CD4-positive, alpha-beta T cell treated with Interleukin-10 for 1 hour (primary cell): ENCODE data around the gene PFKFB2.

Experiments used
- DNase-seq: peaks from one replicate; pipeline ENCODE4 v3.0.0-alpha.2; 2020

PFKFB2 gene

DNA sequence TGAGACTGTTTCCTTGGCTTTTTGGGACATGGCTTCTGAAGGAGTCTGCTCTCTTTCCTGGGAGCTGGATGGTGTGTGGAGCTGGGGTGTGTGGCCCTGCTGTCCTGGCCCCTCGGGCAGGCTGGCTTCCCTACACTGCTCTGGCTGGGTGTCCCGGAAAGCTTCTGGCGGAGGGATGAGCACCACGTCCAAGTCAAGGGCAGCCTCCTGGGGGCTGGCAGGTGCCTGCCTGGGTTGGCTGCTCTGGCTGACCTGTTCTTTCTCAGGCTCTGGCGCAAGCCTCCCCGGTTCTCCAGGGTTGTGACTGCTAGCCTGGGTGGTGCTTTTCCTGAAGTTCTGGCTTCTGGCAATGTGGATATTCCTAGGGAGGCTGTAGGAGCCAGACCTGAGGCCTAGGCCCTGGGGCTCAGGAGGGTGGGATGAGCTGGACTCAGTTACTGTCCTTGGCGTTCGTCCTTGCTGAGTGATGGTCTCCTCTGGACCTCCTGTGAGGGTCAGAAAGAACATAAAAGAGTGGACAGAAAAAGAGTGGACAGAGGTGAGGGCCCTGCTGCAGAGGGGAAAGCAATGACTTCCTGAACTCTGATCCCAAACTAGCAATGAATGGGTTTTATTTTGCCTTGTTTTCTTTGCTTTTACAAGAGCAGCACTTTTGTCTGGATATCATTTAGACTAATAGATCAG, 29.9 kb upstream of the PFKFB2 start:
- no peak for DNase-seq

DNA sequence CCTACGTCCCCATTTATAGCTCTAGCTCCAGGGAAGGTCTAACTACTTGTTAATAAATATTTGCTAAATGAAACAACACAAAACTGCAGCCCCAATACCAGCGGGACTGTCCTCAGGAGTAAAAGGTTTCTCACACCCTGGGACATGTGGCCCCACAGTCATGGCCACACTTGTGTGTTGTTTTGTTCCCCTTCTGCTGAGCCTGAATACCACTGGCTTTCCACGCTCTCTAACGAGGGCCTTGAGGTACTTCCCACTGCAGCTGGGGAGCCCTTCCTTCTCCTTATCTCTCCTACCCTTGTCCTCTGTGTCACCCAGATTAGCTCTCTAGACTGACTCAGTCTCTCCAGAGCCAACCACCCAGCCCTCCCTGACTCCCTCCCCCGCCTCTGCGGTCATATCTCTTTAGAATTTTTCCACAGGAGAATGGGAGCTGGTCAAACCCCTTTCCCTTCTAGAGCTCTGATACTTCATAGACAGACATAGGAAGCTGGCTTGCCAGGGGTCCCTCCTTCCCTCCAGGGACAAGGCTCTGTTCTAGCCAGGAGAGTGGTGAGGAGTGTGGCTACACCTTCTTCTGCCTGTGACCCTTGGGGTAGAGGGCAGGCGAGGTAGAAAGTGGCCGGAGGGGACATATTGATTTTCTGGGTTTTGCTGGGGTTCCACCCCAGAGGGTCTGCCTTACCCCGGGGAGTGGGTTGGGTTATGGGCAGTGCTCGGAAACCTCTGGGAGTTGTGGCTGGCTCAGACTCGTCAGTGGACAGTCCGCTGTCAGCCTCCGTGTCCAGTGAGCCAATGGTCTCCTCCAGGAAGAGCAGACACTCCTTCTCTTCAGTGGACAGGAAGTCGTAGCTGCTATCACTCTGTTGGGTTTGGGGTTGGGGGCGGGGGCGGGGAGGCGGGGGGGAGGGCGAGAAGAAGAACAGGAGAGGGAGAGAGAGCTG, 28.6 kb upstream of the PFKFB2 start:
- DNase-seq: no peak

- no peak for DNase-seq
Measured at GRCh38 chr1:207025146-207025880, 27.8 kb upstream of the PFKFB2 start.

DNA sequence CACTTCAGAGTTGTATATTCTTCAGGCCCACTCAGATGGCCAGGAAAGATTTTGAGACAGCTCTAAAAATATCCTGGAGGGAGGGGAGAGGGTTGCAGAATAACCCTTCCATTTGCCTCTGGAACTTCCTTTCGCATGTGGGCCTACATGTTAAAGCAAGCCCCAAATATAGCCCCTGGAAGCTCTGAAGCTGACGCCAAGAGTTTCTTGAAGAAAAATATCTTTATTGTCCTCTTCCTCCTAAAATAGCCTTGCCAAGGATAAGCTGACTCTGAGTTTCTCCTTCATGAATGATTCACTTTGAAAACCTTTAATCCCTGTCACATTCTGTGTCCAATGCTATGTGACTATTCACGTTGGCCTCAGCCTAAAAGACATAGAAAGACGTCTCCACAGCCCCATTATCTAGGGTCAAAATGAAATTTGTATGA, 27.0 kb upstream of the PFKFB2 start:
- DNase-seq: no peak

DNA sequence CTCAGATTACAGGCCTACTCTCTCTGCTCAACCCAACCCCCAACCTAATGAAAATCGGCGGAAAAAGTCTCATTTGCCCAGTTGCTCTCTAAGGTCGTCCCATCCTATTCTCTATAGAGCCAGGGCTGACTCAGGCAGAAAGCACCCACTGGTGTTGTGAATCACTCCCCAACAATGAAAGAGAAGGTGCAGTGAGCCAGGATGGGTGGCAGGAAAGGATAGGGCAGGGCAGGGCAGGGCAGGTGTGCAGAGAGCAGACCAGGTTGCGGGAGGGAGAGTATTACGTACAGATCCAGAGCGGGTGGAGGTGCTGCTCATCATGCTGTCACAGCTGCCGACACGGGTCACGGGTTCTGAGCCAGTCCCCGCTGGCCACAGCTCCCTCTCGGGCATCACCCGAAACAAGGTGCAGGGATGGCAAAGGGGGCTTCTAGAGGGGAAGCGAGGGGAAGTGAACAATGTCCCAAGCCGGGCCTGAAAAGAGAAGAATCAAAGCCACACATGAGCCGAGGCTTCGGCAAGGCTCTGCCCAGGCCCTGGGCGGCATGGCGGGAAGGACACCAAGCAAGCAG, 25.8 kb upstream of the PFKFB2 start:
- DNase-seq: no peak

DNA sequence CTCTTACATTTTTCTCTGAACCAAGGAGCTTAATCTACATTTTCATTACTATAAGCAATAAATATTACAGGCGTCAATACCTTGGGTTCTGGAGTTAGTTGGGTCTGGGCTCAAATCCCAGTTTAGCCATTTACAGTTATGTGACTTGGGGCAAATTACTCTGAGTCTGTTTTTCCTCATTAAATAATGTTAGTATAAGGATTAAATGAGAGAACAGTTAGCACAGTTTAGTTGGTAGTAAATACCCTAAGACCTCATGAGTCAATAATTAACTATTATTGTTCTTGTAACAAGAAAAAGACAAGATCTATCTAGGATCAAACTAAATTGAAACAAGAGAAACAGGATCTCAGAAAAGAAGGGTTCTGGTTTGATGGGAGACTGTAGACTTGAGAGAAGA, 25.2 kb upstream of the PFKFB2 start:
- DNase-seq: no peak

DNA sequence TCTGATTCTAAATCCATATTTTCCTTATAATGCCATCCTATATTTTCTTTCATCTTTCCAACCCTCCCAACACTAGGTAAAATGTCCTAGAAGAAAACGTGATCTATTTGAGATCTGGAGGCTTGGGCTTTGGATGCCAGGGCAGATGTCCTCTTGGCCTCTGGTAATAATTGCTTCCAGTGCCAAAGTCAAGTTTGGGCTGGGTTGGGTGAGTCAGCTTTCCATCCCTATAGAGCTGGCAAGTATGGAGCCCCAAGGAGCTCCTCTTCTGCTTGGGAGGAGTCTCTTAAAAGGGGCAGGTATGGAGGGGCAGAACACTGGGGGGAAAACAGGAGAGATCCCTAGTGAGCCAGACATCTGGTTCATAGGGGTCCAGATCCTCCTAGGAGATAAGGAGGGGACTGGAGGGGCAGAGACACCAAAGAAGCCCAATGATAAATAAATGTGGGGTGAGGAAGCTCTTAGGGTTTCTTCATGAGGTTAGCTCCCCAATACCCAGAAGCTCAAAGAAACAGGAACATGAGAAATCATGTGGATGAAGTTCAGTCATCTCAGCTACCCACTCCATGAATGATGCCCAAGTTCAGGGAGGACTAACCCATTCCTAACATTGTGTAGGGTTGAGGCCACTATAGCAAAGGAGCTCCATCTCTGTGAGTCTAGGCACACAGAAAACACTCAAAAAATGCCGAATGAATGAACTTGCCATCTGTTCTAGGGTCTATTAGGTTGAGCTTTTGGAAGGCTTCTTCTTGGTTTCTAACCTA, 24.0 kb upstream of the PFKFB2 start:
- DNase-seq: no peak

GRCh38 chr1:207029701-207030521, 23.2 kb upstream of the PFKFB2 start:
- no peak for DNase-seq

DNA sequence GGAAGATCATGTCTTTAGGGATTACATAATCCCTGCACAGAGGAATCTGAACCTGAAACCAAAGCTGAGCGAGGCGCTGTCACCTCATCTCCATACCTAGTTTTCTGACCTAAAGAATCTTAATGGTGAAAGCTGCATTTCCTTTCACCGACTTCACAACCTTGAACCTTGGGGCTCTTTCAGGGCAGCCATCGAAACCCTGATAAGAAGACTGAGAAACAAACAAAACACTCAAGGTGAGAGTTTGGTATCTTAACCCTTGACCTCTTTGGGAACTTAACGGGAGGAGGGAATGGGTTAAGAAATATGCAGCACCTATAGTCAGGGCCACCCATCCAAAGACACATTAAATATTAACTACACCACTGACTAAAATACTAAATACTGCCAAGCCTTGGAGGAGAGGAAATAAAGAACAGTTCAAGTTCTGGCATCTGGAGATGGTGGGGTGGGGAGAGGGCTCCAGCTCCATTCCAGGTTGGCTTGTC, 22.5 kb upstream of the PFKFB2 start:
- no peak for DNase-seq

DNA sequence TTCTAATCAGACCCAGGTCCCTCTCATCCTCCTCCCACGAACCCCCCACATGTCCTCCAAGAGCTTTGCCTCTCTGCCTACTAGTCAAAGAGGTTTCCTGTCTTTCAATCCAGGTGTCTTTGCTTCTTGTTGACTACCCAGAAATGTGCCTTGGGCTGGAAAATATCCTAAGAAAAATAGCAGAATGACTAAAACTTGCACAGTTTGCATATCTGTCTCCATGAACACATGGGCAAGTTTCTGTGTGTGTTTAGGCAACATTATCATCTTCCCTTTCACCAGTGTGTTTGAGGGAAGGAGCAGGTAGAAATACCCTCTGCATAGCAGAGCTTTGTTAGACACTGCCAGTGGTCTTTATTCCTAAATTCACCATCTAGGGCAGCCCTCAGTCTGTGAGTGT, 22.1 kb upstream of the PFKFB2 start:
- DNase-seq: no peak

GRCh38 chr1:207031632-207032264, 21.3 kb upstream of the PFKFB2 start:
- DNase-seq: no peak

- DNase-seq: no peak
Measured at GRCh38 chr1:207032528-207033017, 20.5 kb upstream of the PFKFB2 start, which contains the start of gene C1orf116. TSS of gene C1orf116 (minus strand) at chr1:207032756. CDS start at chr1:207027598, 5,158 bp downstream.

- DNase-seq: no peak
Measured at GRCh38 chr1:207033302-207033701, 19.8 kb upstream of the PFKFB2 start.

GRCh38 chr1:207034208-207034607, 18.9 kb upstream of the PFKFB2 start:
- no peak for DNase-seq

GRCh38 chr1:207034998-207035397, 18.1 kb upstream of the PFKFB2 start:
- no peak for DNase-seq

GRCh38 chr1:207035877-207036551, 17.1 kb upstream of the PFKFB2 start:
- no peak for DNase-seq

DNA sequence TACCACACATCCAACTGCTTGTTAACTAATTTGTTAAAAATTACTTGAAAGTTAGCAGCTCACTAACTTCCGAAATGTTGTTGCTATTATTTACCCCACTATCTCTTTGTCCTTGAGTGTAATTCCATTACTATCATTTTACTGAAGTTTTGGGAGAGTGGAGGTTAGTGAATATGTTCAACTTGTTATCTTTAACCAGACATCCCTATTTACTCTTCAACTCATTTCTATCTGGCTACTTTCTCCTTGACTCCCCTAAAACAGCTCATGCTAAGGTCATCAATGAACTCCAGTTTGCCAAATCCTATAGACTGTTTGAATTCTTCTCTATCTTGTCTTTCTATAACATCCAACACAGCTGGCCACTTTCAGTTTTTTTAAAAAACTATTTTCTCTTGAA, 16.2 kb upstream of the PFKFB2 start:
- DNase-seq: no peak

- DNase-seq: no peak
Measured at GRCh38 chr1:207039380-207040180, 13.5 kb upstream of the PFKFB2 start.

DNA sequence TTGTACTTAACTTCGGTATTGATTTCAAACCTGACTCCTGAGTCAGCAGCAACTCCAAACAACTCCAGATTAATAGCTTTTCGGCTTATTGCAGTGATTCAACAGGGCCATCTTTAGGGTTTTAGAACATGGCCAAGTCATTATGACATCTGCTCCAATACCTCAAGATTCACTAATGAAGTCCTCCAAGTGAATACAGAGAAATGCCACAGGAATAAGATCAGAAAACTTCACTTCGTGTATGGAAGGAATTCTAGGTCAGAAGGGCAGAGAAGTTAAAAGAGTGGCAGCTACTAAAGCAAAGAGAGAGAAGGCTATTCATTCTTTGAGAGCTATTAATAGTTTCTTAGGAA, 12.9 kb upstream of the PFKFB2 start:
- DNase-seq: no peak
